Prostate gland (tissue), 2 donors: ENCODE results near the gene LRCH1.

Source experiments
- POLR2A ChIP-seq: fragments of 450-650 bp; IDR thresholded peaks from one replicate; pipeline ENCODE4 v1.6.1; 2016; ENCODE audit warnings: antibody characterized with exemption, mild to moderate bottlenecking
- POLR2AphosphoS5 ChIP-seq: sonication (generic); formaldehyde crosslinking; IDR thresholded peaks from one replicate; pipeline ENCODE4 v1.6.1; 2017; ENCODE audit warnings: antibody characterized with exemption
- TF ChIP-seq, protein P1 (sequence below), 4 experiments: fragments of 200-600 bp in 2 of 4; fragments of 450-650 bp in 2 of 4; sonication (generic) in 2 of 4; IDR thresholded peaks; 1 replicate in 3 of 4; 2 replicates in 1 of 4; pipeline ENCODE4 v1.5.1; 2016 to 2019; ENCODE audit warnings: antibody characterized with exemption in 4 of 4, mild to moderate bottlenecking in 2 of 4, moderate library complexity in 2 of 4

DNA sequence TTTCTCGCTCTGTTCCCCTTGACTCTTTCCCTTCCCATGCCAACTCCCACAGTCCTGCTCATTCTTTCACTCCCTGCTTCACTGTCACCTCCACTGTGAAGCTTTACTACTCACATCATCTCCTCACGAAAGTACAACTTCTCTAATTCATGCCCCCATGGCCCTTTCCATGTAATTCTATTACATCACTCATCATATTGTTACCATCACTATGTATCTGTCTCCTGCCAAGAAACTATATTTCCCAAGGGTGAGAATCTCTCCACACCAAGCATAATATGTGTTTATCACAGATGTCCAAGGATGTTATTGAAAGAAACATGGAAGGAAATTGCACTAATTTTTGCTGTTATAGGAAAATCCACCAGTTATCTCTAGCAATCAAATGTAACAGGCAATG is 37.2 kb upstream of the LRCH1 start:
- TF ChIP-seq, protein P1, sequence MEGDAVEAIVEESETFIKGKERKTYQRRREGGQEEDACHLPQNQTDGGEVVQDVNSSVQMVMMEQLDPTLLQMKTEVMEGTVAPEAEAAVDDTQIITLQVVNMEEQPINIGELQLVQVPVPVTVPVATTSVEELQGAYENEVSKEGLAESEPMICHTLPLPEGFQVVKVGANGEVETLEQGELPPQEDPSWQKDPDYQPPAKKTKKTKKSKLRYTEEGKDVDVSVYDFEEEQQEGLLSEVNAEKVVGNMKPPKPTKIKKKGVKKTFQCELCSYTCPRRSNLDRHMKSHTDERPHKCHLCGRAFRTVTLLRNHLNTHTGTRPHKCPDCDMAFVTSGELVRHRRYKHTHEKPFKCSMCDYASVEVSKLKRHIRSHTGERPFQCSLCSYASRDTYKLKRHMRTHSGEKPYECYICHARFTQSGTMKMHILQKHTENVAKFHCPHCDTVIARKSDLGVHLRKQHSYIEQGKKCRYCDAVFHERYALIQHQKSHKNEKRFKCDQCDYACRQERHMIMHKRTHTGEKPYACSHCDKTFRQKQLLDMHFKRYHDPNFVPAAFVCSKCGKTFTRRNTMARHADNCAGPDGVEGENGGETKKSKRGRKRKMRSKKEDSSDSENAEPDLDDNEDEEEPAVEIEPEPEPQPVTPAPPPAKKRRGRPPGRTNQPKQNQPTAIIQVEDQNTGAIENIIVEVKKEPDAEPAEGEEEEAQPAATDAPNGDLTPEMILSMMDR (IDR thresholded peaks at IDR 0.05) = no peak
- TF ChIP-seq POLR2AphosphoS5 (no peak), POLR2A (no peak)
